Hindlimb muscle (tissue), 1 donor: Measurements from ENCODE around the gene SGIP1. TPM values are rescaled to one million over a fixed set of nuclear protein-coding genes. Genes with fewer than 3 reads are reported as not detected.
"Not testable (repeated sequence)": the region's sequence is repeated elsewhere in the genome, so short reads cannot be mapped to it uniquely, and the experiment has no call there.

Source experiments
- DNase-seq: peaks from one replicate; pipeline ENCODE4 v3.0.0-alpha.2; 2013
- polyA plus RNA-seq: library from polyadenylated mRNA; unstranded; fragments of 120-200 nt; gene quantifications from one replicate; pipeline ENCODE4 v1.2.1, GENCODE V29; 2013; ENCODE audit not compliant: insufficient read length

Gene SGIP1
- polyA plus RNA-seq, 1 donor, result 2.0 TPM

DNA sequence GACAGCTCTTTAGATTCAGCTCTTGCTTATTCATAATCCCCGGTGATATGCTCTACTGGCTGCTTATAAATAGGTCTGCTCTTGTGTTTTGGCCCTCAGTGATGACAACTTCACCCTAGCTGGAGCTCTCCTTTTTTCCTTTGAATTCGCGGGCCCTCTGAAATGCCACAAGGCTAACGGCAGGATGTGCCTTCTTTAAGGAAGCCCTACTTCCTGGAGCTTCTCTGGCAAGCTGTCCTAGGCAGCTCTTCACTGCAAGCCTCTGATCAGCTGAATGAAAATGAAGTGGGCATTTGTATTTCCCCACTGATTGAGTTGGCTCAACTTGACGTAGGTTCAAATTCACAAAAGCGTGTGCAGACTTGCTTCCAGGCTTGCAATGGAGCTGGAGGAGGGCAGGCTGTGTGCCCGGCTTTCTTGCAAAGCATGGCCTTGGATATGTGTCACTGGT, 22.2 kb downstream of the SGIP1 start:
- no peak for DNase-seq

DNA sequence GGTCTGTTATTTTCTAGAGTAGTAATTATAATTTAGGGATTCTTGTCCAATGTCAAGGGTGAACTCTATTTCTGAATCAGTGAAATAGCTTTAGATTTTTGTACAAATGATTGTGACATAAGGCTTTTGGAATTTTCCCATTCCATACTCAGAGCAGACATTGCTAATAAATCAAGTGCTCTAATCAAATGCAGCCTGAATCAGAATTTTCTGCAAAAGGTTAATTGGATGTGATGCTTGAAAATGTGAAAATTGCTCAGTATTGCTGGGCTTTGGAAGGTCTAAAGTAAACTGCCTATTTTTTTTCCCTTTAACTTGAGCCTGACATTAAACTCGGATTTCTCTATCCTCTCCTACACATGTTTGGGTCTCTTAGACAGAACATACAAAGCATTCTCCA, 23.2 kb downstream of the SGIP1 start:
- no peak for DNase-seq

DNA sequence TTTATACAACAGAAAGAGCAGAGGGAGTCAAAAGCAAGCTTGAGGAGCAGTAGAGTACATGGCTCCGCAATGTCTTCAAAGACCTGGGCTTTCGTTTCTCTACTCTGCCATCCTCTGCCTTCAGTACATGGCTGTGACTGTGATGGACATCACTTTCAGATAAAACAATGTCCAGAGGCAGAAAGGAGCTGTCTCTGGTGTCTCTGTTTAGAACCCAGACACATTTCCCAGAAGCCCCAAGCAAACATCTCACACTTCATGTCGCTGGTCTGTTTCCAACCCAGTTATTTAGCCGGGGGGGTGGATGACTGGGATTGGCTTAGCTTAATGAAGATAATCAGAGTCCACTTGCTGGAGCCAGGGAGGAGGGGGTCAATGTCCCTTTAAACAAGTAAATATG, 25.6 kb downstream of the SGIP1 start:
- no peak for DNase-seq

DNA sequence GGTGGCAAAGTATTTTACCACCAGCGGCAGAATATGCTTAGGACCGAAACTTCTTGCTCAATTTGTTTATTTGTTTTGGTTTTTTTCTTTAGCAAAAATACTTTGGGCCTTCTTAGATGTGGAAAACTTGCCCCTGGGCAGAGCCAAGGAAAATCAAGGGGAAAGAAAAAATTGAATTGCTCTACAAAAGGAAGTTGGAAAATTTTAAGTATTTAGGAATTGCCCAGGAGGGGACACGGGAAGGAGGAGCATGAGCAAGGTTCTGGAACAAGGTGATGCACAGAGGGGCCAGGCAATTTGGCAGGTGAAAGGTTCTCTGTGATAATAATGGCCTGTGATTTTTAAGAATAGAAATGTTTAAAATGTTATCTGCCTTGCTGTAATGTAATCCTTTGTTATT, 28.6 kb downstream of the SGIP1 start:
- no peak for DNase-seq

DNA sequence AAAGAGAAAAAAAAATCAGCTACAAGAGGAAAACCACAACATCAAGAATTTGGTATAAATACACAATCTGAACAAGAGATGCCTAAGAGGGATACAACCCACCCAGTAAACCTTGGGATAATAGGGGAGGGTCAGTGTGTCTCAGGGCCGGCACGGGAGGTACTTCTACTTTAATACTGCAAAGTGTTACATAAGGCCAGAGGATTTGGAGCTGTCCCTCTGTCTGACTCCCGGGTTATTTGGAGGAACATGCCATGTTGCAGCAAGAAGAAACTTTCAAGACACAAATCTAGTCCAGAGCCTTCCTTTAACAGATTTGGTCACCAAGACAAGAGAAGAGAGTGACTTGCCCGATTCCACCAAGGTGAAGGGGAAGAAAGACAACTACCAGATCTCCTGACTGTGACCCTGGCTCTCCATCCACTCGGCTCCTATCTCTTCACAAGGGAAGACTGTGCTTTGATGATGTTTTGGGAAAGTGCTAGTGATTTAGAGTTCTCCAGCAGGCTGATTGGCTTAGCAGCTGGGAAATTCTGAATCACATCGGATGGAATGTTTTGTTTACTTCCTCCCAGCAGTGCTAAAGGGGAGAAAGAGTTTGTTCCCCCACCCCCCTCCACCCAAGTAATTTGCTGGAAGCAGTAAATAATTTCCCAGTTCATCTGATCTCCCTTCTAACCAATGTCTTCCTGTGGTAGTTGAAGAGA, 29.3 kb downstream of the SGIP1 start:
- peak; percentile 12 for DNase-seq

DNA sequence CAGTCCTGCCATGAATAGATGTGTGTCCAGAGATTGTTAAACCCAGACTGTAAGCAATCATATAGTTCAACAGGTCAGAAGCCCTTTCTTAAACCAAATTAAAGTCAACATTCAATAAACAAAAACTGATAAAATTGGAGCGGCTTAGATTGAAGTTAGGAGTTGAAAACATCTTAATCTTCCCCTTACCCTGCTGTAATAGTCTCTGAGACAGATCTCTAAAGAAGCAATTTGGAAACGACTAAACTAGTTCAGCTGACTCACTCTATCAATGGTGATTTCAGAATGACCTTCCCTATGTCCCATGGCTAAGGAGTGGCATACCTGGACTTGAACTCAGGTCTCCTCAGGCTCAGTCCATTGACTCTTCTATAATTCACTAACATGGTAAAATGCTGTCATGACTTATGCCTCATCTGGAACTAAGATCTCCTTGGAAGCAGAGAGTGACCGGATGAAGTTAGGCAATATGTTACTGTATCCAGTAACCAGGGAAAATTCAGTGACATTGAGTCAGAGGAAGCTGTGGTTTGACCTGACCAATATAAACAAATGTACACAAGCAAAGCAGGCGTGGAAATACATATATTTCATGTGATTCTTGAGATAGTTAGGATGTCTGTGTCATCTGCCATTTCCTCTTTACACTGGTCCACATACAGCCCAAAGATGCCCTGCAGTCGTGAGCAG, 30.1 kb downstream of the SGIP1 start:
- no peak for DNase-seq

DNA sequence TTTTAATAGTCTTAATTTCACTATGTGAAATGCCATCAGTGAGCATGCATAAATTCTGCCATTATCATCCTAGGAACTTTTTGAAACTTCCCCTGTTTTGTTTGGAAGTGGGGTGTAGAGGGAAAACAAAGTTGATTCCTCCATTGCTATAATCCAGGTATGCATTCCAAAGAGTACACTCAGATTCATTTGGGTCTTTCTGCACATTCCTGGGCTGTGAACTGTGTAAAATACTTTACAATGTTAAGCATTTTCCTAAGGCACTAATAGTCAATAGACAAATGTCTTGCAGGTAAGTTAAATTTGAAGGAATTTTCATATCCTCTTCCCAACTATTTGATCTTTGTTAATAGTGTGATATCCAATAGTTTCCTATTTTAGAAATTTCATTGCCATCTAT, 36.2 kb downstream of the SGIP1 start:
- DNase-seq, result no peak

DNA sequence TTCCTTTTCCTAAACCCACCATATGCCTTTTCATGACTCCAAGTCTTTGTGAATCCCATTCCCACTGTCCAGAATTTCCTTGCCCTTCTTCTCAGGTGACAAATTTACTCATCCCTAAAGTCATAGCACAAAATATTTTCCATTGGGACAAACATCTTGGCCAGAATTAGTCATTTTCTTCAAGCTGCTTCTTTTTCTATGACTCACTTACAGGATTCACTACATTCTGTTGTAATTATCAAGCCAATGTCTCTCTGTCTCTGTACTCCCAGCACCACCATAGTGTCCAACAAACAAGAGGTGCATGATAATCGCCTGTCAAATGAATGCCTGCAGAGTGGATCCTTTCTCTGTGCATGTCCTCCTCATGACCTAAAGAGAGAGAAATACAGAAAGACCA, 37.8 kb downstream of the SGIP1 start:
- no peak for DNase-seq

DNA sequence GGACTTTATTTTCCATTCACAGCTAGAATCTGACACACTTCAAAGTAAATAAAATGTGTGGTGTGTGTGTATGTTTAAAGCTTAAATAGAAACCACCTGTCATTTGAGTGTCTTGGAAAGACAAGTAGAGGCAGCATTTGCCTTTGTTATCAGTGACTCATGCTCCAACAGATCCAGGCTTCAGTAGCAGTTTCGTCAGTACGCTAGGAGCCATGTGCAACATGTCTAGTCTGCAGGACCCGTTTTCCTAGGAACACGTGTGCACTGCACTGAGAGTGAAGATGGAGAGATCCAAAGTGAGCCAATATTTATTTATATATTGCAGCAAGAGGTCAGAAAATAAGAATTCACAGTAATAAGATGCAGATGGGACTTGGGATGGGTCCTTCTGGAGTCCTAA, 41.8 kb downstream of the SGIP1 start:
- DNase-seq, result no peak

DNA sequence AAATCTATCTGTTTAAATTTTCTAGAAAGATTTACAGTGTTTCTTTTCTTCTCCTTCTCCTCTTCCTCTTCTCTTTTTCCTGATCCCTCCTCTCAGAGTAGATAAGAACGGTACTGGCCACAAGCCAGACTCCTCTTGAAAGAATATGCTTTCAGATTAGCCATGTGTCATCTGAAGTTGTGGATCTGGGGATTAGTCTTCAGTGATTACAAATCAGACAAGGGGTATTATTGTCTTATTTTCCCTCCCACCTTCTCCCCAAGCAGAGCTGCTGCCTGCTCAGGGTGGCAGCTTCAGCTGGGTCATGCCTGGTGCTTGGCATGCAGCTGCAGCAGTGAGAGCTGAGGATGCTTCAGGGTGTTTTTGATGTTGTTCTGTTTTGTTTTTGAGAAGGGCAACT, 42.7 kb downstream of the SGIP1 start:
- no peak for DNase-seq

DNA sequence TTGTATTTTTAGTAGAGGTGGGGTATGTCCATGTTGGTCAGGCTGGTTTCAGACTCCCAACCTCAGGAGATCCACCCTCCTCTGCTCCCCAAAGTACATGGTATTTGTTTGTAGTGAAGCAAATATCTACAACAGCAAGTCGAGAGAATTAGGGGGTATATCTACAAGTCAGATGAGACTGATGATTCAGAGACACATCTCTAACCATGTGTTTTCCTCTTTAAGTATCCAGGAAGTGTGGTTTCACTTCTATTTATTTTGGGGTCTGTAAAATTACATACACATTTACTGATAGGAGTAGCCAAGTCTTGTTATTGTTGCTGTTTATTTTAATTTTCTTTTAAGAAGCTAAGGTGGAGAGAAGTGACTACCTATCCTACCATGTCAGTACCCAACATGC, 44.9 kb downstream of the SGIP1 start:
- no peak for DNase-seq

DNA sequence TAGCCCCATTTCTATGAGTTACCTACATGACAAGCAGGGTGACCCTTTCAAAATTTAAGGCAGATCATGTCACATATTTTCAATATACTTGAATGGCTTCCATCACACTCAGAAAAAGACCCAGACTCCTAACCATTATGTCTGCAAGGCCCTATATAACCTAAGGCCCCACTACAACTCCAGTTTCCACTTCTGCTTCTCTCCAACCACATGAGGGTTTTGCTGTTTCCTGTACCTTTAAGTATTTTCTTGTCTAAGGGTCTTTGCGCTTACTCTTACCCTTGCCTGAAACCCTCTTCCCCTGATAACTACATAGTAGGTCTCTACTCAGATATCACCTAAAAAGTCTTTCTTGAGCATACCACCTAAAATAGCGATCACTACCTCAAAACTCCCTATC, 46.1 kb downstream of the SGIP1 start:
- no peak for DNase-seq

DNA sequence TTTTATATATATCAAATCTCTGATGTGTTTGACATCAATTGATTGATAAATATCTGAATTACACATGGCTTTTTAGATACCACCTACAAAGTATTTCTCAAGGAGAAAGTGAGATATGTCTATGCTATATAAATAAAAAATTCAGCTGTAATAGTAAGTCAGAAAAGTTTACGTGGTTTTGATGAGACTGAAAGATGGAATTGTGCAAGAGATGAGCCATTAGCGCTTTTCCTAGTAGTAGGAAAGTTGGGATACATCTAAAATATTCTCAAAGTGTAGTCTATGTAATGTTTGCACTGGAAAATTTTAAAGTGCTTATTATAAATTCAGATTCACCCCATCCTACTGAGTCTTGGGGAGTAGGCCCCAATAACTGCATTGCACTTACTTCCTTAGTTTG, 49.1 kb downstream of the SGIP1 start:
- no peak for DNase-seq

DNA sequence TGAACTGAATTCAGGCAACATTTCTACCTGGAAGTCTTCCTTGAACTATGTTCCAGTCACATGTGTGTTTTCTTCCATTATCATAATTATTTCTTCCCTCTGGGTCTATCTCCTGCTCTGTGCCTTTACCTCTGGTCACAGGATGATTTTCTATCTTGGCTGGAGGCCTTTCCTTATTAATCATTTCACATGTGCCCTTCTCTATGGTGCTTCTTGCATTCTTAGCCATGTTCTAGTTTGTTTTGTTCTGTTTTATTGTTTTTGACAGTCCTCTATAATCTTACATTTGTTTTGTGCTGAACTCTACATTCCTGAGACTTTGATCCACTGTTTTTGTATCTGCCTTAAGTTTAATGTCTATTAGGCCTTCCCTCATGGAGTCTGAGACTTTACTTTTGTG, 51.0 kb downstream of the SGIP1 start:
- no peak for DNase-seq

DNA sequence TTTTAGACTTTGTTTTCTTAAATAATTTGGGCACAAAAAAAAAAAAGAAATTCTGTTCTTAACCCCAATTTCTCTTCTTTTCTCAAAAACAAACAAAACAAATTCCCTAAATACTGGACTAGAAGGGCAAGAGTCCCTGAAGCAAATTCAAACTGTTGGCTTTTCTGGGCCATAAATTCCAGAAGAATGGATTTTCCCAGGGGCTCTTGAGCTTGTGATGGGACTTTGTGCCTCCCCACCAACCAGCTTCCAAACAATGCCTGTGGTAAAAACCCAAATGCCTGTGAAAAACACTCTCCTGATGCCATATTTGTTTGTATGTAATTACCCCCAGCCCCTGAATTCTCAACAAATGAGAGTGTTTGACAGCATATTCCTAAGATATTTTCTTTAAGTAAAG, 55.4 kb downstream of the SGIP1 start:
- DNase-seq, result no peak

DNA sequence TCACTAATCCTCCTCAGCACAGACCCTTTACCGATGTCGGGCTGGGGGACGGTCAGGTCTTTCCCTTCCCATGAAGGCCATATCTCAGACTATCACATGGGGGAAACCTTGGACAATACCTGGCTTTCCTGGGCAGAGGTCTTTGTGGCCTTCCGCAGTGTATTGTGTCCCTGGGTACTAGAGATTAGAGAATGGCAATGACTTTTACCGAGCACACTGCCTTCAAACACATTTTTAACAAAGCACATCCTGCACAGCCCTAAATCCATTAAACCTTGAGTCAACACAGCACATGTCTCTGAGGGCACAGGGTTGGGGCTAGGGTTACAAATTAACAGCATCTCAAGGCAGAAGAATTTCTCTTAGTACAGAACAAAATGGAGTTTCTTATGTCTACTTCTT, 58.2 kb downstream of the SGIP1 start:
- DNase-seq, result not testable (repeated sequence)

DNA sequence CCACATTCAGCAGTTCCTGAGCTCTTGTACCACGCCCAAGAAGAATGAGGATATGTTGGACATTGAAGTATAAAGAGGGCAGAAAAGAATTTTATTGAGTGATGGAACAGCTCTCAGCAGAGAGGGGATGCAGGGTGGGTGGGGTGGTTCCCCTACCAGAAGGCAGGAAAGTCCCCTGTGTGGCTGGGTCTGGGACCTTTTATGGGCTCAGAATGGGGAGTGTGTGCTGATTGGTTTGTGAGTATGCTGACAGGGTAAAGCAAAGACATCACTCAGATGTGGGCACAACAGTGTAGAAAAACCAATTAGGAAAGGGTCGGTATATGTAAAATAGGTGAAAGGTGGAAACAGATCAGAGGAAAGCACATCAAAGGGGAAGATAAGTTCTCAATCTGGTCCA, 62.2 kb downstream of the SGIP1 start:
- no peak for DNase-seq

DNA sequence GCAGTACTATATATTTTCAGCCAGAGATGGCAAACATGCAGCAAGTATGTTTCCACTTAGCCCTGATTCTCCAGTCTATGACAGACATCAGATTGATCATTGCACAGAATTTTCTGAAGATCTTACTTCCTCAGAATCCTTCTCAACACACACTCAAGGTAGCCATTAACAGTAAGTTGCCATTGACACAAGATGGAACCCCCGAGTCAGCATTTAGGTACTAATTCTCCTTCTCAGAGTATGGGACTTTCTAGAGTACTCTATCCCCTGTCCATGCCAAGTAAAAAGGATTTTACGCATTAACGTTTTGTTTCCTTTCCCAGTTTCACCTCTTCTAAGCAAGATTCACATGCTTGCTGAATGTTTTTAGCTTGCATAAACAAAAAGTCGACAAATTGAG, 63.5 kb downstream of the SGIP1 start:
- no peak for DNase-seq

DNA sequence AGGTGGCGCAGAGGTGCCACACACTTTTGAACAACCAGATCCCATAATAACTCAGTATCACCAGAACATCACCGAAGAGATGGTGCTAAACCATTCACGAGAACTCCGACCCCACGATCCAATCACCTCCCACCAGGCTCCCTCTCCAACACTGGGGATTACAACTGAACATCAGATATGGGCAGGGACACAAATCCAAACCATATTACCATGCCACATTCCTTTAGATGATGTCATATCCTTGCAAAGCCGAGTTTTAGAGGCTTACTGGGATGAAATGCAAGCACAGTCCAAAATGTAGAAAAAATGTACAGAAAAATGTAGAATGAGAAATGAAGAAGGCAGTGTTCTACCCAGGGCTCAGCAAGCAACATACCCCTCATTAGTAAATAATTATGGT, 64.7 kb downstream of the SGIP1 start:
- DNase-seq, result peak; percentile 5

DNA sequence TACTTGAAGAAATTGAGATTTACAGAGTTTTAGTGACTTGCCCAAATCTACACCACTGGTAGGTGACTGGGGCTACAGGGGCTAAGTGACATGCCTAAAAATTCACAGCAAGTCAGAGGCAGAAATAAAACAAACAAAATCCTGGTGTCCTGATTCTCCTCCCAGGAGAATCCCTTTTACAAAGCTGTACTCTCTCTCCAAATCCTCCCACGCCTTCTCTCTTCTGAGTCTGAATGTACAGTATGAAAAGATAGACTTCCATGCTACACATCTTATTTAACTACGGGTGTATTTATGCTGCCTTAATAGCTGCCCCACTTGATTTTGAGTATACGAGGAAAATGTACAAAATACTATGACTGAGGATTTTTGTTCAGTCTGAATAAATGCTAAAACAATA, 65.4 kb downstream of the SGIP1 start:
- no peak for DNase-seq

DNA sequence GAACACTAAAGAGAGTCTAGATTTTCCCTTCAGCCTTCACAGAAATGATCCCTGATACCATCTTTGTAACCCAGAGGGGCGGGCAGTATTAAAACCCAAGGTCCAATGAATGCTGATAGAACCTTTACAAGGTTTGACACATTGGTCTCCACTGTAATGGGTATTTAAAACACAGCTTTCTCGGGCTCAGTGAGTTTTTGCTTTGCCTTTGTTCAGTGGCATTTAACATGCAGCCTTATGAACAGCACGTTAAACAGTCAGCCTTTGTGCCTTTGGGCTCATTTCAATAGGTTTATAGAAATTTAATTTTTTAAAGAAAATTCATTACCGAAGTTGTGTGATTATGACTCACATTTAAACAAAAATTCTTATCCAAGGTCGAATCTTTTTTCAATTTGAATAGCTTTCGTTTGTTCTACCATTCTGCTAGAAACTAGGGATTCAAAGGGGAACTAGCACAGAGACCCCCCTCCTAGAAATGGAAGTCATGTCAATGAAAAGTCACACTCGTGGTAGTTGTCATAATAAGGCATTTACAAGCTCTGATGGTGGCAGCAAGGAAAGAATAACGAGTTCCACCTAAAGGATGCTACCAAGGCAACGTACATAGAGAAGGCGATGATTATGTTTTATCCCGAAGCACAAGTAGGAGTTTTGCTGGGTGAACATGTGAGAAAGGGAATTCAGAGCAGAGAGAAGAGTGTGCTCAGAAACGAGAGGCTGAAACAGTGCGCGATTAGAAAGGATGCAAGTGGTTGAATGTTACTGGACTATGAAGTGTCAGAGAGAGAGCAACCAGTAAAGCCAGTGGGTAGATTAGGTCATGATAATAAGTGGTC, 66.2 kb downstream of the SGIP1 start:
- DNase-seq, result no peak

DNA sequence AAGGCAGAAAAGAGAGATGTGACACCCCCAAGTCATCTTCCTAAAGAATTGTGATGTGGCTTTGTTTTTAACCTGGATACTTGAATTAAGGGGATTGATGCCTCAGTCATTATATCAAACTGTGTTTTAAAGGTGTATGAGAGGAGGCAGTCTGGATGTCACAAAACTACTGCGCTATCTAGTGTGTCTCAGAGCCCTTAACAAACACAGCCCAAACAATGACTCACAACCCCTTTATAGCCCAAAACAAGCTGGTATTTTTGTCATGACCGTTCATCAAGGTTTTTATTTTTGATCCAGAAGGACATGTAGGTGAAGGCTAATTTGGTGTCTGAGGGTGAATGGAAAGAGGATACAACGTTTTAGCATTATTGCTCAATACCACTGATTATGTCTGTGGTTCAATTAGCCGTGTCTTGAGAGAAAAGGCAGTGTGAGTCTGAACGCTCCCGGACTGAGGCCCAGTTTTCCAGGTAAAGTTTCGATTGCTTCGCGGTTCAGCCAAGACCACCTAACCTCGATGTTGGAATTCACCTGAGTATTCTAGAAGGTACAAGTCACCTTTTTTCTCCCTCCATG, 71.6 kb downstream of the SGIP1 start:
- DNase-seq, result no peak

DNA sequence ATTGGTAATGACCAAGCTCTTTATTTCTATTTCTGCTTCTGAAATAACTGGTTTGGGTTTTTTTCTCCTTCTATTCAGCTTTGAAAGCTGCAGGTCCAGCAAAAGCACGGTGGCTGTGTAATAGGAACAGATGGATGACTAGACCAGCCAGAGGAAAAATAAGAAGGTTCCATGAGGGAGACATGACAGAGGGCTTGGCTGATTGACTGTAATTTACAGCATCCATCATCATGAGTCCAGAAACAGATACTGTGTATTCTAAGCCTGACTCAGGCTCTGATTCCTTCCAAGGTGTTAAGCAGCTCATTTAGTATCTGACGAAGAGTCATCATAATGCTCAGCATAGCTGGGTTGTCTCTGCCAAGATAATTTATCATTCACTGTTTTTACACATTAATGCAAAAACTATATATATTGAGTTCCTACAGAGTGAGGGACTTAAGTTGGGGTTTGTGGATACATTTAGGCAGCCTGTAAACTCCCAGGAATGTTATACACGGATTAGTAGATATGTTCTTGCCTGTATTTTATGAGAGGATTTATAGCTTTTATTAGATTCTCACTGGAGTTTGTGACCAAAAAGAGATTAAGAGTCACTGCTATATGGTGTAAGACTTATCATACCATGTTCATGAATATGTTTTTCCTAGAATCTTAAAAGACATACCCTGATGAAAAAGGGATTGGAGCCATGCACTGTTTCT, 72.6 kb downstream of the SGIP1 start:
- DNase-seq, result no peak
